ENCODE measurements around the gene POC1B.

DNA sequence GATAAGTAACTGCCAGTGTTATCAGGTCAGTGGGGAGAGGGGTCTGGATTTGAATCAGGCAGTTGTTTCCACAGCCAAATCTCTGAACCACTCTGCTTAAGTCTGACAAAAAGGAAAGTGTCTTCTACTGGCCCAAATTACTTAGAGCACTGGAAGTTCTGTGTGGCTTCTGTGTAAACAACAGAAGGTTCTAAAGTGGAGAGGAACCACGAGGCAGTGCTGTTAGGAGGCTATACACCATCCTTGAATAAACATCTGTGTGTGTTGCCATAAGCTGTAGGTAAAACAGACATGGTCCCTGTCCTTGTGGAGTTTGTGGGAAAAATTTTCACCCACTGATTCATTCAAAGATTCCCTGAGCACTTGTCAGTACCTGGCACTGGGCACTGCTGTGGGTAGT lies 51.2 kb downstream of the POC1B start:
- TF ChIP-seq, protein P1, sequence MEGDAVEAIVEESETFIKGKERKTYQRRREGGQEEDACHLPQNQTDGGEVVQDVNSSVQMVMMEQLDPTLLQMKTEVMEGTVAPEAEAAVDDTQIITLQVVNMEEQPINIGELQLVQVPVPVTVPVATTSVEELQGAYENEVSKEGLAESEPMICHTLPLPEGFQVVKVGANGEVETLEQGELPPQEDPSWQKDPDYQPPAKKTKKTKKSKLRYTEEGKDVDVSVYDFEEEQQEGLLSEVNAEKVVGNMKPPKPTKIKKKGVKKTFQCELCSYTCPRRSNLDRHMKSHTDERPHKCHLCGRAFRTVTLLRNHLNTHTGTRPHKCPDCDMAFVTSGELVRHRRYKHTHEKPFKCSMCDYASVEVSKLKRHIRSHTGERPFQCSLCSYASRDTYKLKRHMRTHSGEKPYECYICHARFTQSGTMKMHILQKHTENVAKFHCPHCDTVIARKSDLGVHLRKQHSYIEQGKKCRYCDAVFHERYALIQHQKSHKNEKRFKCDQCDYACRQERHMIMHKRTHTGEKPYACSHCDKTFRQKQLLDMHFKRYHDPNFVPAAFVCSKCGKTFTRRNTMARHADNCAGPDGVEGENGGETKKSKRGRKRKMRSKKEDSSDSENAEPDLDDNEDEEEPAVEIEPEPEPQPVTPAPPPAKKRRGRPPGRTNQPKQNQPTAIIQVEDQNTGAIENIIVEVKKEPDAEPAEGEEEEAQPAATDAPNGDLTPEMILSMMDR (IDR thresholded peaks at IDR 0.05), result no peak
- no peak for TF ChIP-seq POLR2A (IDR thresholded peaks at IDR 0.05)

Measured in Peyer's patch (tissue), 4 donors.